T-helper 2 cell treated with Interferon-gamma antibody and Interleukin-4, amounts not matched to agents 100 ng/mL and 5 ng/mL, for 36 hours (primary cell): ENCODE data around the gene SIVA1. TPM values are rescaled to one million over a fixed set of nuclear protein-coding genes. Genes with fewer than 3 reads are reported as not detected.
"Not testable (repeated sequence)": the region's sequence is repeated elsewhere in the genome, so short reads cannot be mapped to it uniquely, and the experiment has no call there.

Experiments used
- intact Hi-C: fragments of 100-400 bp; cut with micrococcal nuclease; formaldehyde crosslinking; loops from one replicate; pipeline ENCODE4 v1.15.1; 2023
- total RNA-seq: library from RNA; stranded (reverse); gene quantifications from 2 replicates; pipeline ENCODE4 v1.2.3, GENCODE V29; 2022

SIVA1 gene
- total RNA-seq, 1 donor from 2014 or later = 116 TPM

DNA sequence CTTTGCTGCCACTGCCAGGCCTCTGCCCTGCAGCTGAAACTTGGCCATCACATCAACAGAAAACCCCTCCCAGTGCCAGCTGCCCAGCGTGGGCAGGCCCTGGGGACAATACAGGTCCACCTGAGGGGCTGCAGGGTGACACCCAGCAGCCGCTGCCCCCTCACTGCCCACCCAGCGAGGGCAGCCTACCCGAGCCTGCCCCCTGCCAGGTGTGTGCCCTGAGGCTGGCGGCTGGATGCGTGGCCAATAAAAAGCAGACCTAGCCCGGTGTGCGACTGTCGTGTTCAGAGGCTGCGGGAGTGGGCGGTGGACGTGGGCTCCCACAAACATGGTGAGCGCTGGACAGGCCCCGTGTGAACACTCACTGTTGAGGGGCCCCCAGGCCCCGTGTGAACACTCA is 33.6 kb upstream of the SIVA1 start:
- intact Hi-C loops = no loop called here

DNA sequence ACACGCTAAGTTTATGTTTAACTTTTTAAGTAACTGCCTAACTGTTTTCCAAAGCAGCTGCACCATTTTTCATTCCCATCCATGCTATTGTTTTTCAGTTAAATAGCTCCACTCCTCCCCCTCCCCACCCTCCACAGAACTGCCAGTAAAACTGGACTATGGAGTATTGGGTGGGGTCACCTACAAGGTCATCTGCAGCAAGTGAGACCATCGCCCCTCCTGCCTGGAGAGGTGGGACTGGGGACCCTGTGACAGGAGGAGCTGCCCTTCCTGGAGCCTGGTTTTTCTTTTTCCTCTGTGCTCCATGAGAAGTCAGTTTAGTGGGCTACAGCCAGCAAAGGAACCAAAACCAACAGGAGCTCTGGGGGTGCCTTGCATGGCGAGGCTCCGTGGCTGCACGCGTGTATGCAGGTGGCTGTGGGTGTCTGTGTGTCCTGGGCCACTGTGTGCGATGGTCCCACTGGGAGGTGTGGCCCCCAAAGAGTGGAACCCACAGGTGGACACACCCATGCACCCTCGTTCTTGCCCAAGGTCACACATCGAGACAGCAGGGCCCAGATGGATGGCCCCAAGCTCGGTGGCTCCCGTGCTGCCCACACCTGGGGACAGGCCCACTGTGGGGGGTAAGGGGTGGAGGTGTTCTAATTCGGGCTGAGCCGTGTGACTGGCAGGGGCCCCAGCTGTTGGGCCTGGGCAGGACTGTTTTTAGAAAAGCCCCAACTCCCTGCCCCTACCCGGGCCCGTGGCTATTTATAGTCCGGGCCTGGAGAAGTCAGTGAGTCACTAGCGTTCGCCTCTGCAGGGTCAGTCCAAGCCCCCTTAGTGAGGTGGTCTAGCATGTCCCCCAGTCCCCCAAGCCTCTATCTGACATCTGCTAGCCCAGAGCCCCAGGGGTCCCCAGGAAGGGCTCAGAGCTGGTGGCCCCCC is 31.2 kb upstream of the SIVA1 start:
- intact Hi-C loops = no loop called here

DNA sequence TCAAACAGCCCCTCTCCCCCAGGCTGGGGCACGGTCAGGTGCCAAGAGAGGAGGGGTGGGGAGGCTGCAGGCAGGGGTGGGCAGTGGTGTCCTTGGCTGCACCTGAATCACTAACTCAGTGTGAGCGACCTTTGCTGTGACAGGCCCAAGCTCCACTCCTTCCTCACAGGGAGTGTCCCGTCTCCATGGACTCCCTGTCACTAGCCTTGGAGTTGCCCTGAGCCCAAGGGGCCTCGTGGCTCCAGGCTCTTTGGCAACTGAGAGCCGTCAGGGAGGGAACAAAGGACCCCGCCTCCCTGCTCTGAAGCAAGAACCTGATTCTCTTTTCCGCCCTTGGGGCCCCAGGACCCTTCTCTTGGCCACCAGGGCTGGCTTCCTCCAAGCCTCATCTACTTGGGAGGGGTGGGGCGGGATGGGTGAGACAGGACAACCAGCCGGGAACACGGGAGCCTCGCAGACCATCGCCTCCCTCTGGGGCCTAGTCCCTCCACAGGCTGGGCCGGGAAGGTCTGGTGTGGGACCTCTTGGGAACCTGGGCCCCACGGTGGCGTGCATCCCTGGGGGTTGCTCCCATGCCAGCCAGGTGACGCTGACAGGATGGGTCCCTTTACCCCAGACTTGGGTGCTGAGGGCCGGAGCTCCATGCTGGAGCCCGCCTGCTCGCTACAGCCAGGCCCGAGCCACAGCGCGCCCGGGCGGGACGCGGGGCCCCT is 29.9 kb upstream of the SIVA1 start:
- intact Hi-C loops = no loop called here

DNA sequence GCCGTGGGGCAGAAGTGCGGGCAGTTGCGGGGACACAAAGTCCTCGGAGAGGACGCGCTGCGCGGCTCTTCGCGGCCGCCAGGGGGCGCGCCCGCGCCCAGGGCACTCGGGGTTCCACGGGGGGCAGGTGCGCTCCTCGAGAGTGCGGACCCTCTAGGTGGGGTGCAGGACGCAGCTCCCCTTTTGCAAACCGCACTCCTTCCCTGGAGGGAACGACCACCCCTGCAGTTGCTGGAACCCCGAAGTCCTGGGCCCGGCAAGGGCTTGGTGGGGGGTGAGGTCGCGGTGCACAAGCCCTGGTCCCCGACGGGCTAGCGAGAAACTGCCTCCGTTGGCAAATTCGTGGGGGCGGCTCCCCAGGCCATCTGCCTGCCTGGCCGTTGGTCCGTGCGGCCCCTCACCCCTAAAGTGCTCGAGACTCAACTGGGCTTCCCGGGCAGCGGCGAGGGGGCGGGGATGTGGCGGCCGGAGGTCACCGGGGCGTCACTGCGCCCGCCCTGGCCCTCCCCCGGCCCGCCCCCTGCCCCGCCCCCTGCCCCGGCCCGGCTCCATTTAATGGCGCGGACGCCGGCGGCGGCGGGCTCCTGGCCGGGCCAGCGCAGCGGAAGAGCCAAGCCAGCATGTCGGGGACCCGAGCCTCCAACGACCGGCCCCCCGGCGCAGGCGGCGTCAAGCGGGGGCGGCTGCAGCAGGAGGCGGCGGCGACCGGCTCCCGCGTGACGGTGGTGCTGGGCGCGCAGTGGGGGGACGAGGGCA is 29.1 kb upstream of the SIVA1 start, which contains the start of gene ADSS1:
Gene ADSS1 (plus strand): TSS at position 579 of the 756 bp plus-strand sequence. CDS start 42 bp downstream, at position 621.
- intact Hi-C loops = loop anchor here (2.0 kb wide), 1 partner anchor 29 kb away; the partner anchor contains the start of gene SIVA1

DNA sequence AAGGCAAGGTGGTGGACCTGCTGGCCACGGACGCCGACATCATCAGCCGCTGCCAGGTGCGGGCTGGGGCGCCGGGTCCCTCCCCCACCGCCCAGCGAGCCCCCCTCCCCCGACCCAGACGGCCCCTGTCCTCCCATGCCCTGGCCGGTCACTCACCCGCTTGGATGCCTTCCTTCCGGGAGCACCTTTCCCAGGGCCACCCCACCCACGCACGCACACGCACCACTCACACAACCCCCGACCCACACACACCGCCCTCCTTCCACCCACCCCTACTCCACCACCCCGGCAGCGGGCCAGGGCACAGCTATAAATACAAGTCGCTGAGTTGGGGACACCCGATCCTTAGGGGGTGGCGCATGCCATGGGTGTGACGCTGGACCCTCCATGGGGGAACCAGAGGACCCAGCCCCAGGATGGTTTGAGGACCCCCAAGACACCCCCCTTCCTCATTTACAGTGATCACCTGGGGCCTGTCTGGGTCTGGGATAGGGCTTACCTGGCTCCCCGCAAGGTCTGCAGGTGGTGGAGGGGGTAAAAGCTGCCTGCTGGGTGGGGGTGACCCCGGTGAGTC is 28.5 kb upstream of the SIVA1 start:
- intact Hi-C loops = loop anchor here (2.0 kb wide), 1 partner anchor 28 kb away; the partner anchor contains the start of gene SIVA1

- intact Hi-C loops = loop anchor here (2.0 kb wide), 1 partner anchor 28 kb away; the partner anchor contains the start of gene SIVA1
These were observed 27.8 kb upstream of the SIVA1 start for GRCh38 chr14:104724981-104725771.

DNA sequence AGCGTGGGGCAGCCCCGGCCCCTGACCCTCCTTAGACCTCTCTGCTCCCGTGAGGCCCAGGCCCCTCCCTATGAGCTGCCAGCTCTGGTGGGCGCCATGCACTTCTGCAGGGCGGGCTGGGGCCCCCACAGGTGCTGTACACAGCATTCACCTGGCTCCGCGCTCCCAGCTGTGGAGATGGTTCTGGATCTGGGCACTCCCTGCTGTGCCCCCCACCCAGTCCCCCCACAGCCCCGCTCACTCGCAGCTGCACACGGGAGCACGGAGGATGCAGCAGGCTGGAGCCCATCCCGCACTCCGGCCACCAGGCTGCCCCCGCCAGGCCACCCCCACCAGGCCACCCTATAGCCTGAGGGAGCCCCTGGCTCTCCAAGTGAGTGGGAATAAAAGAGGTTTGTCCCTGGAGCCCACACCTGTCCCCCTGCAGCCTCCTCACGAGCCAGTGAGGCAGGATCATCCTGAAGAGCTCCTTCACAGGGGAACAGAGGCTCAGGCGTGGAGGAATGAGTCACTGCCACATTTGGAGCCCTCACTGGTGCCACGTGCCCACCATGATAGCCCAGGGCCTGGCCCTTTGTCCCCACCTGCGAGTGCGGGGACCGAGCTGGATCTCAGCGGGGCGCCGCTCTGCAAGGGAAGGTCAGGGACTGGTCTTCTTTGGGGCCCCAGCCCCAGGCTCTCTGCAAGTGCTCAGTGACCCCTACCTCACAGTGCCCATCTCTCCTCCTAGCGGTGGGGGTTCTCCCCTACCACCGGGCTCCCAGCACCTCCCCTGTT is 27.0 kb upstream of the SIVA1 start:
- intact Hi-C loops = loop anchor here (2.0 kb wide), 1 partner anchor 27 kb away; the partner anchor contains the start of gene SIVA1

DNA sequence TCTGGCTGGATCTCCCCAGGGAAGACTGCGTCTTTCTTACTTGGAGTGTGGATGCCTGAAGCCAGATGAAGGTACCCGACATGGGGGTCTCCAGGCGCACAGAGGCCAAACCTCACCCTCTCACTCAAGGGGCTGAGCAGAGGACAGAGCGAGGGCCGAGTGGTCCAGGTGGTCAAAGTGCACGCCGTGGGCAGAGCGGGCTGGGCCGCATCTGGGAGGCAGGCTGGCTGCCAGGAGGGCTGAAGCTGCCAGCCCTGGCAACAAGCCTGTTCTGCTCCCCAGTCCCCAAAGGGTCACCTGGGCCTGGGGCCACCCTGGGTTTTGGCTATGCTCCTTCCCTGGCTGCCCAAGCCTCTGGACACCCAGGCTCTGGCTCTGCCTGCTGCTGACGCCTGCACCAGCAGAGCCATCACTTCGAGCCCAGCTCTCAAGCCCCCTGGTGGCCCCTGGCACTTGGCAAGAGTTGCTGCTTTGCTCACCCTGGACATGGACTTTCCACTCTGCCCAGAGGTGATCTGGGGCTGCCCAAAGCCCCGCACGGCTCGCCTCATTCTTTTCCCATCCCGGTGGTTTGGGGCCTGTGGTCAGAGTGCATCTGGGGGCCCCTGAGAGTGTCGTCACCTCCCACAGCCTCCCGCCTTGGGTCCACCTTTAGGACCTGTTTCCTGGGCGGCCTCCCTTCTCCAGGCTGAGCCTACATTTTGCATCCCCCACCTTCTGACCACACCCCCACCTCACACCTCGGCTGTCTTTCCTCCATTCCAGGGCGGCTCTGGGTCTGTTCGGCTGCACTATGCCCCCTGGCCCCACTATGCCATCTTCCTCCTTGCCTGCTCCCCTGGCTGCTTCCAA is 26.1 kb upstream of the SIVA1 start:
- intact Hi-C loops = no loop called here

DNA sequence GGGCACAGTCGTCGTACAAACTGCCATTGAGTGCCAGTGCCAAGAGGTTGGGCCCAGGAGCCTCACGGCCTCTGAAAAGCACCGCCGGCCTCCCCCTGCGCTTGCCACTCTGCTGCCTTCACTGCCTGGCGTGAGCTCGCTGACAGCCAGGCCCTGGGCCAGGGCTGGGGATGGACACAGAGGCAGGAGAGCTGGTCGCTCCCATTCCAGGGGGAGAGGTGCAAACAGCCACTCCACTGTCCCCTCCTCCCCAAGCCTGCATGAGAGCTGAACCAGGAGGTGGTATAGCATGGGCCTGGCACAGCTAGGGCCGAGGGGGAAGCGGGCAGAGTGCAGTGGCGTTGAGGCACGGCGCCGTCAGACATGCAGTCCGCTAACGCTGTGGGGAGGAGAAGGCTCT is 24.3 kb upstream of the SIVA1 start:
- intact Hi-C loops = no loop called here

GRCh38 chr14:104729176-104729834 is 23.6 kb upstream of the SIVA1 start:
- intact Hi-C loops = not testable (repeated sequence)

DNA sequence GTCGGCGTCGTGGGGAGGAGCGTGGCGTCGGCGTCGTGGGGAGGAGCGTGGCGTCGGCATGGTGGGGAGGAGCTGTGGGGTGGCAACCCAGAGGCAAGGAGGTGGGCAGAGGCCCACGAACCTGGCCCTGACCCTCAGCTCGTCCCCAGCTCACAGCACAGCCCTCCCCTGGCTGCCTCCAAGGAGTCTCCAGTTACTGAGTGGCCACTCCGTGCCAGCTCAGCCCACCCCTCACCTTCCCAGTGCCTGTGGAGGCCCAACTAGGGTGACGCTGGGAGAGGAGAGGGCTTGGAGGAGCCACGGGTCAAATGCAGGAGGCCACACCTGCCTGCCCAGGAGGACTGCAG is 23.1 kb upstream of the SIVA1 start:
- intact Hi-C loops = no loop called here

GRCh38 chr14:104730487-104730886 is 22.5 kb upstream of the SIVA1 start:
- intact Hi-C loops = no loop called here

DNA sequence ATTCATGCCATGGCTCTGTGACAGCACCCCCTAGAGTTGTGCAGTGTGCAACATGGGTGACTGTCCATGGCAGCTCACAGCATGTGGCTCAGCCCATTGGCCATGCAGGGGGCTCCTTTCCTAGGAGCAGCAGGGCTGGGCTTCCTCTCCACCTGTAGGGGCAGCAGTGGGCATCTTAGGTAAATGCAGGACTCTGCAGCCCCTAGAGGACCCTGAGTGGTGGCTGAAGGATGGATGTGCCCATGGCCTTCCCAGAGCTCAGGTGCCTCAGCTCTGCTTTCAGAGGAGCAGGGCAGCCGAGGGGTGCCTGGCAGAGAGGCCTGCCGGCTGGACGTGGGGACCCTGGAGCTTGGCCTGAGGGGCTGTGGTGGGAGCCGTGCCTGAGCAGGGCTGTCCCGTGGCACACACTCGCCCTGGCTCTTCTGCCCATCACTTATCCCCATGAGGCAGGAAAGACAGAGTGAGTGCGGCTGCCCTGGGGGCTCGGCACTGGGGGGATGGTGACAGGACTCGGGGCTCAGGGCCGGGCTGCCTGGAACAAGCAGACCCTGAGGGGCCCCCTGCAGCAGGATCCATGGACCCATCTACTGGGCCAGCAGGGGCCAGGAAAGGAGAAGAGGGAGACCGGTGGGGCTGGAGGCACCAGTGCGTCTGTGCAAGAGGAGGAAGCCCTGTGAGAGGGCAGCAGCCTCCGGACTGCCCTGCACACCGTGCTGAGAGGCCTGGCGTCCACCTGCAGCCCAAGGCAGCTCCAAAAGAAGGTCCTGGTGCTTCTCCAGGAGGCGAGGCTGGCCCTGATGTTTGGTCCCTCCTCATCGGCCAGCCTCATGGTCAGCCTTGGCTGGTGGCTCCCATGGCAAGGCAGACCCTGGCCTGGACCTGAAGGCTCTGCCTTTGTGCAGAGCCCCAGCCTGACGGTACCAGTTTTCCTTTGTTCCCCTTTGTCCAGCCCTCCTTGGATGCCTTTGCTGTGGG is 21.3 kb upstream of the SIVA1 start:
- intact Hi-C loops = no loop called here

DNA sequence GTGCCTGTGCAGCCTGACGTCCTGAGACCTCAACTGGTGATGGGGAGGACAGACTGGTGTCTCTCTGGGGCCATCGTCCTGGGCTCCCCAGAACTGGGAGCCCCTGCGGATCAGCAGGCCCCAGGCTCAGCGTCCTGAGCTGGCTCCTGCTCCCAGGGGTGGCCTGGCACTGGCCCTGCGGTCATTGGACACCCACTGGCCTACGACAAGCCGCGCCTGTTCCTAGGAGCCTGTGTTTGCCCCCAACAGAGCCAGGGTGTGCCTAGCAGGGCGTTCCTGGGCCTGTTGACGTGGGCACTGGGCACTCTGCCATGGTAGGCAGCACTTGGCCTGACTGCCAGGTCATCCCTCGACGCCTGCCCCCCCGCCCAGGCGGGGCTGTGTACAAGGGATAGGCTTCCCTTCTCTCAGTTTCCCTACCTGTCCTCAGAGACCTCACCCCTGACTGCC is 20.6 kb upstream of the SIVA1 start:
- intact Hi-C loops = no loop called here

GRCh38 chr14:104732931-104733681 is 19.8 kb upstream of the SIVA1 start:
- intact Hi-C loops = no loop called here

GRCh38 chr14:104734051-104734587 is 18.8 kb upstream of the SIVA1 start:
- intact Hi-C loops = no loop called here
